Measurements from ENCODE around the gene VAT1. TPM values are rescaled to one million over a fixed set of nuclear protein-coding genes. Genes with fewer than 3 reads are reported as not detected.

Gene VAT1
- total and polyA plus RNA-seq, 2 donors (not counting 1 experiment from before 2014, with no cell fraction given), result 20.4 to 90.7 TPM

DNA sequence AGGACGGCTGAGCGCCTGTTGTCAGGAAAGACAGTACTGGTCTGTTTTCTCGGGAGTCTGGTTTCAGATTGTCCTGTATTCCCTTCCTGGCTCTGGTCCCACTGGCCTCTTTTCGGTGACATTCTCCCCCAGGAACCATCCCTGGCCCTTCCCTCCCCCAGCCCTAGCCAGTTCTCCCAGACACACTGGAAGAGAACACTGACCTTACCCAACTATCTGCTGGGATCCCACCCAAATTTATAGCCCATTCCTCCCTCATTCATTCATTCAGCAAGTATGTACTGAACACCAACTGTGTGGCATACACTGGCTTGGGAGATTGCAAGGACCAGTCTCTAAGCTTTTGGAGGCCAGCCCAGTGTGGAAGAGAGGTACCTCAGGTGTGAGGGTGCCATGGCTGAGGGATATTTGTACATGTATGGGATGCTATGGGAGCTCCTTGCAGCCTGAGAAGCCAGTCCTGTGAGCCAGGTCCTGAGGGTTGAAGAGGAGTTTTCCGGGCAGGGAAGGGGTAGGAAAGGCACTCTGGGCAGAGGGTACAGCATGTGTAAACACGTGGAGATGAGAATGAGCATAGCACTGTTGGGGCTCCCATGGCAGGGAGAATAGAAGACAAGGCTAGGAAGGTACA is 8.1 kb upstream of the VAT1 start:
- CTCF ChIA-PET, result interaction anchor here (0.7 kb wide), 1 partner anchor 11 kb away, joined by 3 read pairs; no protein-coding TSS in a partner anchor
- no peak overlapping the region for H3K4me2 ChIP-seq (replicated peaks; ENCODE audit: low read depth, low read length, poor library complexity, severe bottlenecking)

More for the DNA sequence above, 8.1 kb upstream of the VAT1 start:
- Mint-ChIP-seq H3K4me3 (no peak overlapping the region), H3K27me3 (no peaks in the 10 kb centered on the region), H3K27ac (no peak overlapping the region), H3K9me3 (ENCODE audit: insufficient read depth) (no peaks in the 10 kb centered on the region), H3K4me1 (peaks cover 3% of the 10 kb centered on the region)
- no peak overlapping the region for H3K4me3 ChIP-seq (ENCODE audit: control extremely low read depth in 1 of 5, extremely low read depth in 1 of 5, insufficient read depth in 1 of 5, low read depth in 2 of 5, low read length in 4 of 5)
- H3K27ac ChIP-seq (ENCODE audit: low read length in 2 of 2), result no peak overlapping the region
- POLR2A ChIA-PET, result no interaction called here
- ATAC-seq (ENCODE audit: low read depth), result no peak
- no peak for TF ChIP-seq EZH2 (IDR thresholded peaks at IDR 0.05; ENCODE audit: borderline replicate concordance, insufficient read depth, low read depth, low read length, poor library complexity, severe bottlenecking)
- TF ChIP-seq, protein P1, sequence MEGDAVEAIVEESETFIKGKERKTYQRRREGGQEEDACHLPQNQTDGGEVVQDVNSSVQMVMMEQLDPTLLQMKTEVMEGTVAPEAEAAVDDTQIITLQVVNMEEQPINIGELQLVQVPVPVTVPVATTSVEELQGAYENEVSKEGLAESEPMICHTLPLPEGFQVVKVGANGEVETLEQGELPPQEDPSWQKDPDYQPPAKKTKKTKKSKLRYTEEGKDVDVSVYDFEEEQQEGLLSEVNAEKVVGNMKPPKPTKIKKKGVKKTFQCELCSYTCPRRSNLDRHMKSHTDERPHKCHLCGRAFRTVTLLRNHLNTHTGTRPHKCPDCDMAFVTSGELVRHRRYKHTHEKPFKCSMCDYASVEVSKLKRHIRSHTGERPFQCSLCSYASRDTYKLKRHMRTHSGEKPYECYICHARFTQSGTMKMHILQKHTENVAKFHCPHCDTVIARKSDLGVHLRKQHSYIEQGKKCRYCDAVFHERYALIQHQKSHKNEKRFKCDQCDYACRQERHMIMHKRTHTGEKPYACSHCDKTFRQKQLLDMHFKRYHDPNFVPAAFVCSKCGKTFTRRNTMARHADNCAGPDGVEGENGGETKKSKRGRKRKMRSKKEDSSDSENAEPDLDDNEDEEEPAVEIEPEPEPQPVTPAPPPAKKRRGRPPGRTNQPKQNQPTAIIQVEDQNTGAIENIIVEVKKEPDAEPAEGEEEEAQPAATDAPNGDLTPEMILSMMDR (IDR thresholded peaks at IDR 0.05), result no peak
- no peaks in the 10 kb centered on the region for H3K27me3 ChIP-seq (replicated peaks in 1 of 4; ENCODE audit: control extremely low read depth in 1 of 4, control insufficient read depth in 3 of 4, insufficient read depth in 4 of 4, low read length in 3 of 4)
- no peak overlapping the region for H2AFZ ChIP-seq (ENCODE audit: insufficient read depth, low read depth, low read length, poor library complexity, severe bottlenecking)
- intact Hi-C loops (cut with micrococcal nuclease), result no loop called here
- DNase-seq, result no peak
- H3K79me2 ChIP-seq (ENCODE audit: control insufficient read depth, insufficient read depth, low read length), result no peaks in the 10 kb centered on the region
- H3K9ac ChIP-seq (ENCODE audit: low read length), result no peak overlapping the region
- WGBS (ENCODE audit: insufficient coverage), result 90% methylated on average over 6 of the region's 6 CpGs
- no peaks in the 10 kb centered on the region for H4K20me1 ChIP-seq (ENCODE audit: control insufficient read depth, insufficient read depth, low read length, poor library complexity, severe bottlenecking)
- H3K4me1 ChIP-seq (ENCODE audit: control insufficient read depth in 2 of 2, insufficient read depth in 2 of 2, low read length in 2 of 2), result peaks cover 0 to 3% of the 10 kb centered on the region in 2 donors
- H3K36me3 ChIP-seq (replicated peaks in 1 of 2; ENCODE audit: control extremely low read depth in 1 of 2, control insufficient read depth in 1 of 2, extremely low read depth in 1 of 2, insufficient read depth in 2 of 2, low read length in 1 of 2), result no peaks in the 10 kb centered on the region
- no peaks in the 10 kb centered on the region for H3K9me3 ChIP-seq (ENCODE audit: control extremely low read depth in 1 of 3, control insufficient read depth in 2 of 3, insufficient read depth in 1 of 3, low read length in 2 of 3)

Data from B cell (primary cell).